Mucosa of gallbladder (tissue), 1 donor: ENCODE data around the gene BTG1. TPM values are rescaled to one million over a fixed set of nuclear protein-coding genes. Genes with fewer than 3 reads are reported as not detected.
A peak's percentile ranks its signal among the peaks of the same experiment; 100 is the strongest.
"Not testable (repeated sequence)": the region's sequence is repeated elsewhere in the genome, so short reads cannot be mapped to it uniquely, and the experiment has no call there.

Experiments used
- DNase-seq: peaks from one replicate; pipeline ENCODE4 v3.0.0-alpha.2; 2020; ENCODE audit warnings: low spot score
- total RNA-seq: library from RNA; stranded (reverse); gene quantifications from one replicate; pipeline ENCODE4 v1.2.1, GENCODE V29; 2021
- donor health status: DM: no; HTN: no; CAD: no.

BTG1 gene
- total RNA-seq, 1 donor from 2014 or later, result 235 TPM

DNA sequence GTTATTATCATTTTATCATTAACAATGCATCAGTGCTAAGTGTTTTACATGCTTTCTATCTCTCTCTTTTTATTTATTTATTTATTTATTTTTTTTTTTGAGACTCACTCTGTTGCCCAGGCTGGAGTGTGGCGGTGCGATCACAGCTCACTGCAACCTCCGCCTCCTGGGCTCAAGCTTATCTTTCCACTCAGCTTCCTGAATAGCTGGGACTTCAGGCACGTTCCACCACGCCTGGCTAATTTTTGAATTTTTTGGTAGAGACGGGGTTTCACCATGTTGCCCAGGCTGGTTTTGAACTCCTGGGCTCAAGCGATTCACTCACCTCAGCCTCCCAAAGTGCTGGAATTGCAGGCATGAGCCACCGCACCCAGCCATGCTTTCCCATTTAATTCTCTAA is 3.9 kb upstream of the BTG1 start:
- no peak for DNase-seq

DNA sequence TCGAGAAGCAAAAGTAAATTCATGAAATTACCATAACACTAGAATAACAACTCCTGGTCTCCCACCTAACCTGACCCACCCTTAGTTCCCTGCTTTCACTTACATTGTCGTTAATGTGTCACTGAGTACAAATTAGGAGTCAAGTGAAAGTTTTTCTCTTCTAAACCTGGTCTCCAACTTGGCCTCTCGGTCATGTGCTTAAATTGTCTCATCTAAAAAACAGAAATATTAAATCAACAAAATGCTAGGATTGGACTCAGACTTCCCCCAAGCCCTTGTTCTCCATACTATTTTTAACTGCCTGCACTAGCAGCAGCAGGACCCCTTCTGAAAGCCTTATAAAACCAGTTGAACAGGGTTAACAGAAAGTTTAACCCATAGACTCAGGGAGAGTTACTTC is 1.8 kb upstream of the BTG1 start:
- no peak for DNase-seq

DNA sequence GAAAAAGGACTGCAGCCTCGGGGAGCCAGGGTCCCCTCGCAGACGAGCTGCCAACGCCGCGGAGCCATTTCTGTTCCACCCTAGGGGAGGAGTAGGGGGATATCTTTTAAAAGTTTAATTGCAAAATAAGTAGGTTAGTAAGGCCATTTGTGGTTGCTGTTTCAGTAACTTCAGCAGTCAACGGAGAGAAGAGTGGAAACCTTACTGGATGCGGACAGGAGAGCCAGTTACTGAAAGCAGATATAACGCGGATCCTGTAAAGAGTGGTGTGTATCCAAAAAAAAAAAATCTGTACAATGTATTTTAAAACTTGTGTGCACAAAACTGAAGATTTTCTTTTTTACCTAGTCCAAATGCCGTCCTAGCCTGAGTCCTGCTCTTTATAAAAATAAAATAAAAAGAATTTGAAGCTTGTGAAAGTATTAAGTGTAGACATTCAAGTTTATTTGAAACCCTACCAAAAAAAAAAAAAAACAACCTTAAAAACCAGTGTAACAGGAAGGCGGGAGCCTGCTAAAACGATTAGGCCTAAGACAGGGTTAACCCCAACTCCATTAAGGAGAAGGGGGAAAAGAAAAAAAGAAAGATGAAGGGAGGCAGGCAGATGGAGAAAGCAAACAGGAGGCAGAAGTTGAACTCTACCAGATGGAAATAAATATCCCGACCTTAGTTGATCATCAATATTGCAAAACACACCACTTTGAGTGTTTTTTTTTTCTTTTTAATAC is 1.0 kb upstream of the BTG1 start:
- DNase-seq, result no peak

- no peak for DNase-seq
Measured at GRCh38 chr12:92145481-92145730, 240 bp downstream of the BTG1 start.

DNA sequence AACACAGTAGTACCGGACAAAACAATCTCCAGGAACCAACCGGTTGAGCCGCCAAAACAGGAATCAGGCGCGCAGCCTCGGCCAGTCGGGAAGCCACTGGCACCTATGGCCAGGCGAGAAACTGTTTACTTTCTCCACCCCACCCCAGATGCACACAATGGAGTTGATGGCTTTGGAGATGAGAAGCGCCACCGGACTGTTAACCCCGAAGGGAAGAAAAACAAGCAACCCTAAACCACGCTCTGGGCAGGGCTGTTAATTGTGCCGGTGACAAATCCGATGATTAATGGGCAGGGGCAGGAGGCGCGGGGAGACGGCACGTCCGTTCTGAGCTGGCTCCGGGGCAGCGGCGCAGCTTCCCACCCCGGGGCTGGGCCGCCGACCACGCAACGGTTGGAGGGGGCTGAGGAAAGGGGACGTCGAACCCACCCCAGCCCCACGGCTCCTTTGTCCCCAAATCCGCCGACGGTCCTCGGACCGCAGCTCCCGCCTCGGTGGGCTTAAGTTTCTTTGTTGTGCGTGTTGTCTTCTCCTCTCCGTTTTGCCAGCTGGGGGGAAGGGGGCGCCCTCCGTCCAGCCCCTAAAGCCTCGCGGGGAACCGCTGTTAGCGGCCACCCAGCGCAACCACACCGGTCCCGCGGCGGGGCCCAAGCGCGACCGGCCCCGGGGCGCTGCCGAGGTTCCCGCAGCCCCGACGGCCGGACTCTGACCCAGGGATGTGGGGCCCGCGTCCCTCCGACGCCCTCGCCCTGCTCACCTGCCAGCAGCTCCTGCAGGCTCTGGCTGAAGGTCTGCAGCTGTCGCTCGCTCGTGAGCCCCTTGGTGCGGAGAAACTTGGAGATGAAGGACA is 790 bp downstream of the BTG1 start:
- peak; percentile 55 for DNase-seq

GRCh38 chr12:92143686-92144630 is 1.7 kb downstream of the BTG1 start:
- DNase-seq, result peak; percentile 86

DNA sequence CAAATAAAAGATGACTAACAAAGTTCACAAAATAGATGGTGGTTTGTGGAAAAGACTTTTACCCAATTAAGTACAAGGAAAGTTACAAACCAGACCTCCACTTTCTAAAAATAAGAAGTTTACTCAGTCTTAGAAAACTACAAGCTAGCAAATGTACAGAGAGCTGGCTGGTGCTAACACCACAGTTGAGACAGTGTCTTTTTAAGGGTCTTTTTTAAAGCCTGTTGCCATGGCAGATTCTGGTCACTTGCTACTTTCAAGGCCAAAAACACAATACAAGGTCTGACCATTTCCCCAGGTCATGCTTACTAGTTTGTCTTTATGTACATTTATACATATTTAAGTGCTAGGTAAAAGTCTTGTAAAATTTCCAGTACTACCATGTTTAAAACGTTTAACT is 2.4 kb downstream of the BTG1 start:
- DNase-seq, result no peak

DNA sequence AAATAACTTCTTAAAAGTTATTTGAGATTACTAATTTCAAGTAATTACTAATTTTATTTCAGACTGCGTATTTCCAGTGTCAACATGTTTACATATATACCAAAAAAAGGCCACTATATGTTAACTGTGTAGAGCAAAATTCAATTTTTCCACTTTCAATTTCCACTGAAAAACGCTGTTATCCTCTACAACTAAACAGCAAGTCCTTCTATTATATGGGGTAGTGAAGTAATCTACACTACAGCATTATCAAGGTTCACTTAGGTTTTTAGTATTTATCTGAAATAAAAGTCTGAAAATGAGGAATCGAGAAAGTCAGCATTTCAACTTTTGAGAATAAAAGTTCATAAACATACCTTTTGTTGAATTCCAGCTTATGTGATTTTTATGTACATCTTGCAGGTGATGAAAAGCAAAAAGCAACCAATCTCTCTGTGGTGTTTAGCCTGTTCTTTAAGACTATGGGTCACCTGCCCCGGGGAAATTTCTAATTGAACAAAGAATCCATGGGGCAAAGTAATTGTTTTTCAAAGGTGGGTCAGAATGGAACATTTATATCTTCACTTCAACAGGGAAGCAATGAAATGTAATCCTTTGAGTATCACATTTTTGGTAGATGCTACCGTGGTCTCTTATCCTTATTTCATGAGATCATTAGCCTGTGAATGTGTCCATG is 3.3 kb downstream of the BTG1 start:
- DNase-seq, result no peak

GRCh38 chr12:92141591-92142121 is 4.0 kb downstream of the BTG1 start:
- no peak for DNase-seq

DNA sequence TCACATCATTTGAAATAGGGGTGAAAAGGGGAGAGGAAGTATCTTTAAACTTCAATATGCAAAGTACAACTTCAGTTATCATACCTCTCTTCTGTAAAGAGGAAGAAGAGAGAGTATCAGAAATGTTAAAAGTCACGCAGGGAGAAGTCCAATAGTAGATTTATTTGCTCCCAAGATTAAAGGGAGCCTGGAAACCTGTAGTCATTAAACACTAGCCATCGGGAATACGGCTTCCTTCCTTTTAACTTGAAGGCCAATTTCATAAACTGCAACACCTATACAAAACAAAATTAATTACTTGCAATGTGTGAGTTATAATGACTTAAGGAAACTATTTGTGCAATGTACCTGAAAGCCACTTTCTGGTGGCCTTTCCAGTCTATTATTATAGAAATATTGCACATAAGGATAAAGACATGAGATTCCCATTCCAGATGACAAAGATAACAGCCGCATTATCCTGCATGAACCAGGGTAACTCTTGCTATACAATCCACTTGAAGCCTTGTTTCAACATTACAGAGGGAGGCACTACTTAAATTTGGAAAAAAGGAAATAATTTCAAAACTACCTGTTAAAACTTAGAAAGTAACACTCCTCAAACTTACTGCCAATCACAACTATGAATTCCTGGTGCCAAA is 4.6 kb downstream of the BTG1 start:
- no peak for DNase-seq

GRCh38 chr12:92140156-92140555 is 5.5 kb downstream of the BTG1 start:
- DNase-seq, result no peak

- DNase-seq, result no peak
Measured at GRCh38 chr12:92139634-92140150, 6.0 kb downstream of the BTG1 start.

- no peak for DNase-seq
Measured at GRCh38 chr12:92138626-92139025, 7.0 kb downstream of the BTG1 start.

- DNase-seq, result no peak
Measured at GRCh38 chr12:92138144-92138543, 7.5 kb downstream of the BTG1 start.

- DNase-seq, result no peak
Measured at GRCh38 chr12:92136965-92137721, 8.5 kb downstream of the BTG1 start.

GRCh38 chr12:92136026-92136730 is 9.5 kb downstream of the BTG1 start:
- no peak for DNase-seq

DNA sequence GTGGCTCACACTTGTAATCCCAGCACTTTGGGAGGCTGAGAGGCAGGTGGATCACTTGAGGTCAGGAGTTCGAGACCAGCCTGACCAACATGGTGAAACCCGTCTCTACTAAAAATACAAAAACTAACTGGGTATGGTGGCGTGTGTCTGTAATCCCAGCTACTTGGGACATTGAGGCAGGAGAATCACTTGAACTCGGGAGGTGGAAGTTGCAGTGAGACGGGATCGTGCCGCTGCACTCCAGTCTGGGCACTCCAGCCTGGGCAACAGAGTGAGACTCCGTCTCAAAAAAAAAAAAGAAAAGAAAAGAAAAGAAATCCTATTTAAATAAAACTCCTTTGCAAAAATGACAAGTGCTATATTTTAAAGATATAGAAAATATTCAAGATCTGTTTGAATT is 10.1 kb downstream of the BTG1 start:
- not testable (repeated sequence) for DNase-seq

DNA sequence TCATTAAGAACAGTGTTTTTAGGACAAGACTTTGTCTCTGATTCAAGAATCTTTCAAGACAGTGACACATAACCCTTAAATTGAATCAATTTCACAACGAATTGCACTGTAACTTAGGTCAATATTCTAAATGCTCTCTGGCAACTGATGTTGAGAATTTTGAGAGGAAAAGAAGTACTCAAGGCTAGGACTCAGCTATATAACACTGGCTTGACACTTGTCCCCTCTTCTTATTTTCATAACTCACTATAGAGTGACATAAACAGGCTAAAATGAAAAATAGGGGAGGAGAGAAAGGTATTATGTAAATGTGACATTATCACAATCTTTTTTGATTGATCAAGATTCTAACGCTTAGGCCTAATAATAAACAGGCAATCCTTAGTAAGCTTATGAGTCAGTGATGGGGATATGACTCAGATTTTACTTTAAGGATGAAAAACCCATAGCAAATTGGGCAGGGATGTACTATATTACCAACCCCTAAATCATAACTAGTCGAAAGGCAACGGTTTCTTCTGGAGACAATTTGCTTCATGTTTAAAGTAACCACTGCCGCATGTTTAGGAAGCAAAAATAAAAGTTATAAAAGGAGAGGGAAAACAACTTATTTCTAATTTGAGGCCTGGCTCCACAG is 10.9 kb downstream of the BTG1 start:
- DNase-seq, result no peak
